Transverse colon (tissue), 4 donors: ENCODE results near the gene ACP6.

Experiments used
- CTCF ChIP-seq, 5 experiments: fragments of 200-600 bp in 3 of 5; fragments of 450-650 bp in 2 of 5; sonication (generic) in 3 of 5; IDR thresholded peaks; 1 replicate in 2 of 5; 2 replicates in 3 of 5; pipeline ENCODE4 v1.5.1; 2016 to 2017; ENCODE audit warnings: antibody characterized with exemption in 5 of 5, inconsistent platforms in 3 of 5, mild to moderate bottlenecking in 2 of 5, moderate library complexity in 1 of 5
- POLR2A ChIP-seq: fragments of 450-650 bp; IDR thresholded peaks from one replicate; pipeline ENCODE4 v1.6.1; 2016; ENCODE audit warnings: antibody characterized with exemption, mild to moderate bottlenecking, moderate library complexity
- POLR2AphosphoS5 ChIP-seq, 3 donors: sonication (generic); formaldehyde crosslinking; IDR thresholded peaks; one replicate each; pipeline ENCODE4 v1.6.1; 2016; ENCODE audit warnings: antibody characterized with exemption in 3 of 3

DNA sequence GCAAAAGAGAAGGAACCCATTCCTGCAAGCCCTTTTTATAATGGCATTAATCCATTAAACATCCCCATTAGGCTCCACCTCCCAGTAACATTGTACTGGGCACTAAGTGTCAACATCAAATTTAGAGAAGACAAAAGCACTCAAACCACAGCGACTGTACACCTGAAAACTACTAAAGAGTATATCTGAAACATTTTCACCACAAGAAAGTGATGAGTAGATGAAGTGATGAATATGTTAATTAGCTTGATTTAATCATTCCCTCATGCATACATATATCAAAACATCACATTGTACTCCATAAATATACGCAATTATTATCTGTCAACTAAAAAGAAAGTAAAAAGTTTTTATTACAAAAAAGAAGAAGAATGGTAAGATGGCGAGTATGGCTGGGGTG is 26.4 kb downstream of the ACP6 start:
- no peak for TF ChIP-seq POLR2AphosphoS5 (IDR thresholded peaks at IDR 0.05)
- no peak for TF ChIP-seq CTCF (IDR thresholded peaks at IDR 0.05)
- no peak for TF ChIP-seq POLR2A
